ENCODE data around the gene ZNF57. TPM values are rescaled to one million over a fixed set of nuclear protein-coding genes. Genes with fewer than 3 reads are reported as not detected.

The ZNF57 gene
- total RNA-seq, 1 experiment from 2014 or later: 3.3 TPM

DNA sequence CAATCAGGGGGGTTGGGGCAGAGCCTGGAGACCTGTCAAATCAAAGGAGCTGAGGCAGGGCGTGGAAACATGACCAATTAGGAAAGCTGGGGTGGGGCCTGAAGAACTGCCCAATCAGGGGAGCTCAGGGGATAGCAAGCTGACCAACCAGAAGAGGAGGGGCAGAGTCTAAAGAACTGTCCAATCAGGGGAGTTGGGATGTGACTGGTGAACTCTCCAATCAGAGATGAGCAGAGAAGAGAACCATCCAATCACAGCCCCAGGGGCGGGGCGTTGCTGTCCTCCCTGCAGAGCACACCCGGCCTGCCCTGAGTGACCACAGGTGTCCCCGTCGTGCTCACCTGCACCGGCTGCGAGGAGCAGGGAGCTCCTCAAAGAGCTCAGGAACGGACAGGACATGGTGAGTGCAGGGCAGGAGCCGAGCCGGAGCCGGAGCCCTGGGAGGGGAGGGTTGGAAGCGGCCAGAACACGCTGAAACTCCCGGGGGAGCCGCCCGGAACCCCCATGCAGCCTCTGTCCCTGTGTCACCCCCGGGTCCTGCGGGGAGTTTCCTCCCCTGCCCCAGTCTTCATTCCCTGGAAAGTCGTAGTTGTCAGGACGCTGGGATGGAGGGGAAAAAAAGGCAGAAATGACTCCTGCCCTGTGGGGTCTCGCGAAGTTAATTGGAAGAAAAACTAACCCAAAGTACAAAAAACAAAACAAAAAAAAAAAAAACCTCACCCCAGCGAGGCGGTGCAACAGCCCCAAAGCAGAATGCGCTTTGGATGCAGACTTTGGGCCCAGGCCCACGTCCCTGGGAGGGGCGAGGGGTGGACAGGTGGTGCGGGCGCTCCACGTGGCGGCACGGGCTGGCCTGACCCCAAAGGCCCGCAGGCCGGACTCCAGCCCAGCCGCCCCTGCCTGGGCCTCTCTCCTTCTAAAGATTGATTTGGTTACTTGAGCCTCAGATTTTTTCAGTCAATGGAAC is 33.4 kb upstream of the ZNF57 start, which contains the start of gene ZNF556:
TSS of gene ZNF556 (plus strand) at position 311 of the 967 bp plus-strand sequence. CDS start at position 398, 87 bp downstream.
- H3F3A ChIP-seq (ENCODE audit: low read length, unreplicated experiment): no peaks in the 10 kb centered on the region
- DNase-seq (peak; percentile 25), ATAC-seq (no peak)
- no peak within 1 kb of the TSS for H3K4me2 ChIP-seq (ENCODE audit: low read length)
- H2AFZ ChIP-seq (ENCODE audit: low read length): no peak within 1 kb of the TSS
- no peaks in the 10 kb centered on the region for H4K20me1 ChIP-seq (ENCODE audit: low read length)
- H3K27ac ChIP-seq (ENCODE audit: low read length): no peak within 1 kb of the TSS
- no peak within 1 kb of the TSS for H3K9ac ChIP-seq (ENCODE audit: low read length)
- intact Hi-C loops (cut with micrococcal nuclease): no loop called here
- TF ChIP-seq EZH2phosphoT487 (IDR thresholded peaks at IDR 0.05; ENCODE audit: borderline replicate concordance, low read length): no peak
- no peak for TF ChIP-seq EZH2 (IDR thresholded peaks at IDR 0.05; ENCODE audit: low read length, unreplicated experiment)
- TF ChIP-seq, protein P1, sequence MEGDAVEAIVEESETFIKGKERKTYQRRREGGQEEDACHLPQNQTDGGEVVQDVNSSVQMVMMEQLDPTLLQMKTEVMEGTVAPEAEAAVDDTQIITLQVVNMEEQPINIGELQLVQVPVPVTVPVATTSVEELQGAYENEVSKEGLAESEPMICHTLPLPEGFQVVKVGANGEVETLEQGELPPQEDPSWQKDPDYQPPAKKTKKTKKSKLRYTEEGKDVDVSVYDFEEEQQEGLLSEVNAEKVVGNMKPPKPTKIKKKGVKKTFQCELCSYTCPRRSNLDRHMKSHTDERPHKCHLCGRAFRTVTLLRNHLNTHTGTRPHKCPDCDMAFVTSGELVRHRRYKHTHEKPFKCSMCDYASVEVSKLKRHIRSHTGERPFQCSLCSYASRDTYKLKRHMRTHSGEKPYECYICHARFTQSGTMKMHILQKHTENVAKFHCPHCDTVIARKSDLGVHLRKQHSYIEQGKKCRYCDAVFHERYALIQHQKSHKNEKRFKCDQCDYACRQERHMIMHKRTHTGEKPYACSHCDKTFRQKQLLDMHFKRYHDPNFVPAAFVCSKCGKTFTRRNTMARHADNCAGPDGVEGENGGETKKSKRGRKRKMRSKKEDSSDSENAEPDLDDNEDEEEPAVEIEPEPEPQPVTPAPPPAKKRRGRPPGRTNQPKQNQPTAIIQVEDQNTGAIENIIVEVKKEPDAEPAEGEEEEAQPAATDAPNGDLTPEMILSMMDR (conservative IDR thresholded peaks at IDR 0.05; ENCODE audit: low read depth, low read length): no peak
- ChIA-PET POLR2A (ENCODE audit: unreplicated experiment) (no interaction called here), CTCF (no interaction called here)
- H3K4me3 ChIP-seq (ENCODE audit: low read length): no peak within 1 kb of the TSS
- H3K4me1 ChIP-seq (ENCODE audit: insufficient read depth, low read length): no peaks in the 10 kb centered on the region
- BruUV-seq (replicated peaks): no TSS peak
- no peaks in the 10 kb centered on the region for H3K79me2 ChIP-seq (ENCODE audit: low read length)
- no peaks in the 10 kb centered on the region for H3K27me3 ChIP-seq (ENCODE audit: low read length)
- H3K36me3 ChIP-seq (ENCODE audit: low read depth, low read length): no peaks in the 10 kb centered on the region
- H3K9me2 ChIP-seq (replicated peaks; ENCODE audit: low read length): no peaks in the 10 kb centered on the region
- no peaks in the 10 kb centered on the region for H3K9me3 ChIP-seq (ENCODE audit: low read length)

DNA sequence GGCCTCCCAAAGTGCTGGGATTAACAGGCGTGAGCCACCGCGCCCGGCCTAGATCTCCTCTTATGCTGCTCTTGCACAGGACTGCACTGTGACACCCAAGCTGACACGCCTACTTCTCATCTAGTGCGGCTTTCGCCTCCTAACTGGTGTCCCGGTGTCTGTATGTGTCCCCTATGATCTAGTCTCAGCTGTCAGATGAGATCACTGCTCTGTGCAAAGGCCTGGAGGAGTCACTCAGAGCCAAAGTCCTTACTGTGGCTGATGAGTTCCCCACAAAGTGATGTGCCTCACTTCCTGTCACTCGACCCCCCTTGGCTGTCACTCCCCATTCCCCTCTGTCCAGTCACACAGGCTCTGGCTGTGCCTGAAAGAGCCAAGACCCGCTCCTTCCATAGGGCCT is 31.1 kb upstream of the ZNF57 start:
- no peaks in the 10 kb centered on the region for H3F3A ChIP-seq (ENCODE audit: low read length, unreplicated experiment)
- no peak for ATAC-seq
- CTCF ChIA-PET: no interaction called here

More for the DNA sequence above, 31.1 kb upstream of the ZNF57 start:
- POLR2A ChIA-PET (ENCODE audit: unreplicated experiment): no interaction called here
- Histone ChIP-seq H3K79me2 (ENCODE audit: low read length) (no peaks in the 10 kb centered on the region), H3K9me3 (ENCODE audit: low read length) (no peaks in the 10 kb centered on the region), H3K9me2 (replicated peaks; ENCODE audit: low read length) (no peaks in the 10 kb centered on the region), H4K20me1 (ENCODE audit: low read length) (no peaks in the 10 kb centered on the region), H3K9ac (ENCODE audit: low read length) (no peak overlapping the region), H3K27me3 (ENCODE audit: low read length) (no peaks in the 10 kb centered on the region), H3K4me3 (ENCODE audit: low read length) (no peak overlapping the region), H3K4me2 (ENCODE audit: low read length) (no peak overlapping the region), H3K4me1 (ENCODE audit: insufficient read depth, low read length) (no peaks in the 10 kb centered on the region), H2AFZ (ENCODE audit: low read length) (no peak overlapping the region), H3K36me3 (ENCODE audit: low read depth, low read length) (no peaks in the 10 kb centered on the region), H3K27ac (ENCODE audit: low read length) (no peak overlapping the region)
- TF ChIP-seq, protein P1 (conservative IDR thresholded peaks at IDR 0.05; ENCODE audit: low read depth, low read length): no peak
- TF ChIP-seq EZH2 (IDR thresholded peaks at IDR 0.05; ENCODE audit: low read length, unreplicated experiment) (no peak), EZH2phosphoT487 (IDR thresholded peaks at IDR 0.05; ENCODE audit: borderline replicate concordance, low read length) (no peak)
- DNase-seq: no peak
- BruUV-seq (replicated peaks): no TSS peak
- intact Hi-C loops (cut with micrococcal nuclease): no loop called here
